Keratinocyte (primary cell): ENCODE data around the gene ZSCAN1.

ENCODE experiments used
- CTCF ChIP-seq, 3 experiments: IDR thresholded peaks in 1 of 3; conservative IDR thresholded peaks in 1 of 3; optimal IDR thresholded peaks in 1 of 3; 2 replicates in 2 of 3; 3 replicates in 1 of 3; pipeline versions ENCODE3 to v1.5.1; 2011; ENCODE audit warnings: low read length in 3 of 3, mild to moderate bottlenecking in 3 of 3, moderate library complexity in 2 of 3, control low read depth in 1 of 3, inconsistent platforms in 1 of 3; ENCODE audit not compliant: insufficient read depth in 2 of 3; ENCODE audit errors: extremely low read depth in 1 of 3
- EZH2 ChIP-seq: IDR thresholded peaks from one replicate; pipeline ENCODE4 v1.6.1; 2012; ENCODE audit warnings: inconsistent platforms, mild to moderate bottlenecking, low read length, moderate library complexity

DNA sequence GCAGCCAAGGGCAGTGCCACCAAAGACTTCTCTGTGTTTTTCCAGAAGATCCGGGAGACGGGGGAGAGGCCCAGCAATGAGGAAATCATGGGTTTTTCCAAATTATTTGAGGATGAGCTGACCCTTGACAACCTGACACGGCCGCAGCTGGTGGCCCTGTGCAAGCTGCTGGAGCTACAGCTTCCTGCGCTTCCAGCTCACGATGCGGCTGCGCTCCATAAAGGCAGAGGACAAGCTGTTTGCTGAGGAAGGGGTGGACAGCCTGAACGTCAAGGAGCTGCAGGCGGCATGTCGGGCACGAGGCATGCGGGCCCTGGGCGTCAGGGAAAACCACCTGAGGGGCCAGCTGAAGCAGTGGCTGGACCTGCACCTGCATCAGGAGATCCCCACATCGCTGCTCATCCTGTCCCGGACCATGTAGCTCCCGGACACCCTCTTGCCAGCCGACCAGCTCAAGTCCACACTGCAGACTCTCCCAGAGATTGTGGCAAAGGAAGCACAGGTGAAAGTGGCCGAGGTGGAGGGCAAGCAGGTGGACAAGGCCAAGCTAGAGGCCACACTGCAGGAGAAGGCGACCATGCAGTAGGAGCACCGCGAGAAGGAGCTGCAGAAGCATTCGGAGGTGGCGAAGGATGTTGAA, 11.7 kb downstream of the ZSCAN1 start:
- TF ChIP-seq CTCF (optimal IDR thresholded peaks at IDR 0.05 in 1 of 3, IDR thresholded peaks at IDR 0.05 in 1 of 3, conservative IDR thresholded peaks at IDR 0.05 in 1 of 3; ENCODE audit: extremely low read depth in 1 of 3, insufficient read depth in 2 of 3, low read length in 3 of 3), result no peak
- no peak for TF ChIP-seq EZH2
